NCI-H2196 (cell line): Measurements from ENCODE around the gene FXR2.
A peak's percentile ranks its signal among the peaks of the same experiment; 100 is the strongest.

Experiments
- DNase-seq: peaks from one replicate; lab custom pipeline; 2025; ENCODE audit not compliant: unreplicated experiment; lab: John Stamatoyannopoulos, UW

The FXR2 gene

DNA sequence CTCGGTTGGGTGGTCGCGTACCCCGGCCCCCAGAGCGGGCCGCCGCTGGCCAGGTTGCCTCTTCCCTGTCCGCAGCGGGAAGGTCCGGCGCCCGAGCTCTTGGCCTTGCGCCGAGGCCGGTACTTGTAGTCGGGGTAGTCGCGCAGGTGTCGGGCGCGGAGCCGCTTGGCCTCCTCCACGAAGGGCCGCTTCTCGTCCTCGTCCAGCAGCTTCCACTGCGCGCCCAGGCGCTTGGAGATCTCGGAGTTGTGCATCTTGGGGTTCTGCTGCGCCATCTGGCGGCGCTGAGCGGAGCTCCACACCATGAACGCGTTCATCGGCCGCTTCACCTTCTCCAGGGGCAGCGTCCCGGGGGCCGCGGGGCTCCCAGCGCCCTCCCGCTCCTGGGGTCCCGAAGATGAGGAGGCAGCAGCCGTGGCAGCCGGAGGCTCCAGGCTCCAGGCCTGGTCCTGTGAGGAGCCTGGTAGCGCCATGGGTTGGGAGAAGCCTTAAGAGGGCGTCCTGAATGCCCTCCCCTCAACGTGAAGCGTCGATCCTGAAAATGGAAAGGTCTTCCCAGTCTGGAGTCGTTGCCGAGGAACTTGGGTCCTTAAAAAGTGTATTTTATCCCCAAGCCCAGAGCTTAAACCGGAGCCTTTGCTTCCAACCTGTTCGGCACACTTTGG is 25.4 kb downstream of the FXR2 start:
- DNase-seq, result no peak

GRCh38 chr17:7588553-7589203 is 26.0 kb downstream of the FXR2 start:
- no peak for DNase-seq

DNA sequence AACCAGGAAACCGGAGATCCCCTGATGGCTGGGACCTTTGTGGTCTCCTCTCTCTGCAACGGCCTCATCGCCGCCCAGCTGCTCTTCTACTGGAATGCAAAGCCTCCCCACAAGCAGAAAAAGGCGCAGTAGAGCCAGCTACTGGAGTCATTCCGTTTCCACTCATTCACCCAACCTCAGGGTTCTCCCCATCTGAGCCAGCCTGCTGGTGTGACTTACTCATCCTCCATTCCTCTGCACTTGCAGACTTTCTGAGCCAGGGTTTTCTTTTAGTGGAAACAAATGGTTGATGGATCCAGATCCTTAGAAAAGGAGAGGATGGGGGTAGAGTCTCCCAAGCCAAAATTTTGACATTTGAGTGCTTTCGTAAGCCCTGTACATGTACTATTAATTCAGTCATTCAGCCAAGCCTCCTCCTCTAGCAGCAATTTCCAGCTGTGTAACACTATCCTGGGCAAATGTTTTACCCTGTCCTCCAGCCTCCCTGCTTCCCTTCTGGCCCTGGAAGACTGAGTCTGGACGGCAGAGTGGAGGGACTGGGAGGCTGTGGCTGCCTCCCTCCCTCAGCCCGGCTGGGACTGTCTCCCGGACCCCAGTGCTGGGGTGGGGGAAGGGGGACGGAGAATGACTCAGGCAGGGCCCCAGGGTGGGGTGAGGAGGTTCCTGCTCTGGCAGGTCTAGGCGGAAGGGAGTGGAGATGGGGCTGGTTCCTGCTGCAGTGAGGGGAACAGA is 27.1 kb downstream of the FXR2 start:
- DNase-seq, result no peak

DNA sequence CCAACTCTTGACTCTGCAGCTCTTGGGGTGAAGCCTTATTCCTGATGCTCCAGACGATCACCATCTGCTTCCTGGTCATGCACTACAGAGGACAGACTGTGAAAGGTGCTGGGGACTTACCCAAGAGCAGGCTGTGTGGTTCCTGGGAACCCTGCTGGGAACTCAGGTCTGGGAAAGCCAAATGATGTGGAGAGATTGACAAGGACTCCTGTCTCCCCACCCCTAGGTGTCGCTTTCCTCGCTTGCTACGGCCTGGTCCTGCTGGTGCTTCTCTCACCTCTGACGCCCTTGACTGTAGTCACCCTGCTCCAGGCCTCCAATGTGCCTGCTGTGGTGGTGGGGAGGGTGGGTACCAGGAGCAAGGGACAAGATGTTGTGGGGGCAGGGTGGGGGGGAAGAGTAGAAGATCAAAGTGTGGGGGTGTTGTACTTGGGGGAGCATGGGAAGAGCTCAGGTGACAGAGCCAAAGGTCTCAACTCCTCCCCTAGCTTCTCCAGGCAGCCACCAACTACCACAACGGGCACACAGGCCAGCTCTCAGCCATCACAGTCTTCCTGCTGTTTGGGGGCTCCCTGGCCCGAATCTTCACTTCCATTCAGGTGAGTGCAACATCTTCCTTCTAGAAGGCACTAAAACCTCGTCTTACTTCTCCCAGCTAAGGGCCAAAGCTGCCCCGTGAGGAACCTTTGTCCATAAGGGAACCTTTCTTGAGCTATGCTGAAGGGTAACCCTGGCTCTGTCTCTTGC is 27.9 kb downstream of the FXR2 start:
- DNase-seq, result no peak

DNA sequence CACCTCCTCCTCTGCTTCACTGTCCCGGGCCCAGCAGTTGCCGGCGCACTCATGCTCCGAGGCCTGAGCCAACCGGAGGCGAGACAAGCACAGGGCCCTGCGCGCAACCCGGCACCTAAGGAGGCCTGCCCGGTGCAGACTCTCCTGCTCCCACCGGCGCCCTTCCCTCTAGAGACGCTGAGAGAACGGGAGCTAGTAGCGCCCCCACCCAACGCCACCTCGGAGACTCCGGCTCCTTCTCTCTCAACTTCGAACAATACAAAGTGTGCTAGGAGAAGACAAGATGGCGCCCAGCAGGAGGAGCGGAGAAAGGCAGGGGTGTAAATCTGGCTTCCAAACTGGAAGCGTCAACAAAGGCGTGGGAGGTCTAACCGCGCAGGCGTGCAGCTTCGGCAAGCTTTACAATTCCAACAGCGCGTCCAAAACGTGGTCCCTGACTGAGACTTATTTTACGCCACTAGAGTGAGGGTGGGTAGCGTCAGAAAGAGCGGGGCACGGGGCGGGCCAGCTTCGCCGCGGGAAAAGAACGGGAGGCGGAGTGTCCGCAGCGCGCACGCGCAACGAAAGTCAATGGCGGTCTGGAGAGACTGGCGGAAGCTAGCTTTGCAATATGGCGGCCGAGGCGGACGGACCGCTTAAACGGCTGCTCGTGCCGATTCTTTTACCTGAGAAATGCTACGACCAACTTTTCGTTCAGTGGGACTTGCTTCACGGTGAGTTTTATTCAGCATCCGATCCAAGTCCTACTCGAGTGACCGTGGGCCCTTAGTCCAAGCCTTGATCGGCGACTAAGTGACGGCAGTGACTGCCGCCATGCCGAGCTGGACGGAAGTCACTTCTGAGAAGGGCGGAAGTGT is 31.2 kb downstream of the FXR2 start, which contains the start of gene MPDU1:
MPDU1 (plus strand) TSS at position 600 of the 857 bp plus-strand sequence; CDS start at position 611, 11 bp downstream.
- peak; percentile 89 for DNase-seq

DNA sequence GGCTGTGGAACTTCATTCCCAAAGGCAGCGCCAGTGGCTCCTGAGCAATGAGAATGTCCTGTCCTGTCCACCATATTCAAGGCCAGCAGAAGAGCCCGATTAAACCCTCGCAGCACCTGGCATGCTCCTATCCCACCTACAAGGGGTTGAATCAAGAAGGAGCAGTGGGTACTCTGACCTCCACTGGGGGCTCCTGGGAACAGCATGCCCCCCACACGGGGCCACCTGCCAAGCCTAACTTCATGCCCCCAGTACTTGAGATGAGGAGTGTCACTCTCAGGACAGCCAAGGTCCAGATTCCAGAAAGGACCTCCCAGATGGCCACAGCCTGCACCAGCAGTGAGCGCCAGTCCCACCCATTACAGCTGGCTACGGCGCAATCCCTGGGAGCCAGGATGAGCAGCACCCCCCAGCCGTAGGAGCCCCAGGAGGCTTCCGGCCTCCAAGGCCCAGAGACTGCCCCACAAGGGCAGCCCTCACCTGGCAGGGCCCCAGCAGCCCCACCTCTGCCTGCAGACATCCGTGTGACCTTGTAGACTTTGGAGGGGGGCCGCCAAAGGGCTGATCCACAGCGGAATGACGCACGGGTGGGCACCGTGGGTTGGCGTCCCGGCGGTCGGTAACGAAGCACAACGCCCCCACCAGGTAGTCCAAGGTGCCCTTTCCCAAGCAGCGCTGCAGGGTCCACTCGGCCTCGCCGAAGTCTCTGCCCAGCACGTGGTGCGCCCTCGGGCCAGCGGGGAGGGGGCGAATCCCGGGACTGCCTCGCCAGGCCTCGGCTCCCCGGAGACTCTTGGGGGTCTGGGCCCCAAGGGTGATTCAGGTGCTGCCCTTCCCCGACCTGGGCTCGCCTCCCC is 32.1 kb downstream of the FXR2 start:
- DNase-seq, result no peak

- no peak for DNase-seq
Observed at GRCh38 chr17:7580604-7581575, 33.8 kb downstream of the FXR2 start.

- no peak for DNase-seq
Observed at GRCh38 chr17:7579834-7580603, 34.7 kb downstream of the FXR2 start.

GRCh38 chr17:7579001-7579833 is 35.5 kb downstream of the FXR2 start, which contains the start of gene CD68:
CD68 (plus strand) TSS chr17:7579638; CDS start chr17:7579678, 40 bp downstream.
- no peak for DNase-seq

DNA sequence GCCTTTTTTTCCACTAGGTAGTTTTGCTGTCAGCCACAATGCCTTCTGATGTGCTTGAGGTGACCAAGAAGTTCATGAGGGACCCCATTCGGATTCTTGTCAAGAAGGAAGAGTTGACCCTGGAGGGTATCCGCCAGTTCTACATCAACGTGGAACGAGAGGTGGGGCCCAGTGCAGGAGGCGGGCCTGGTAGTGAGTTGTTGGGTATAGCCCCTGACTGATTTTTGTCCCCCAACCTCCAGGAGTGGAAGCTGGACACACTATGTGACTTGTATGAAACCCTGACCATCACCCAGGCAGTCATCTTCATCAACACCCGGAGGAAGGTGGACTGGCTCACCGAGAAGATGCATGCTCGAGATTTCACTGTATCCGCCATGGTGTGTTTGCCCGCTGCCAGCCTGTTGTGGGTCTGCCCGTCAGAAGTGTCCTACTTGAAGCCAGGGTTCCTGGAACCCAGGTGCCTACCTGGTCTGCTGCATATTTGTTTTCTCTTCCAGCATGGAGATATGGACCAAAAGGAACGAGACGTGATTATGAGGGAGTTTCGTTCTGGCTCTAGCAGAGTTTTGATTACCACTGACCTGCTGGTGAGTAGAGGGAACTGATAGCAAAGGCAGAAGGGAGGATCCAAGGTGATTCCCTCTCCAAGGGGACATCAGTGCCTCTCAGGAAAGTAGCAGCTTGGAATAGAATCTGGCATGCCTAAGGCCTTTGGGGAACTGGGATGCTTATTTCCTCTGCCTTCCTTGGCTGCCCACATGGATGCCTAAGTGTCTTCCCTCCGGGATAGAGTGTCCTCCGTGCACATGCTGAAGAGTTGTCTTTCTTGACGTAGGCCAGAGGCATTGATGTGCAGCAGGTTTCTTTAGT is 37.1 kb downstream of the FXR2 start:
- DNase-seq, result no peak

- no peak for DNase-seq
Observed at GRCh38 chr17:7576432-7576937, 38.2 kb downstream of the FXR2 start.

DNA sequence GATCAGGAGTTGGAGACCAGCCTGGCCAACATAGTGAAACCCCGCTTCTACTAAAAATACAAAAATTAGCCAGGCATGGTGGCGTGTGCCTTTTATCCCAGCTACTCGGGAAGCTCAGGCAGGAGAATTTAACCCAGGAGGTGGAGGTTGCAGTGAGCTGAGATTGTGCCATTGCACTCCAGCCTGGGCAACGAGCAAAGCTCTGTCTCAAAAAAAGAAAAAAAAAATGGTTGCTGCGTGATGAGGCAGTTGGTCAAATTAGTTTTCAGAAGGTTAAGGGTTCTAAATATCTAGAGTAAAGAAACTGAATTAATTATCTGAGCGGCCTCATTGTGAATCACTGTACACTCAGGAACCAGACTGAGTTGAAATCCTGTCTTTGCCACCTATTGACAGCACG is 38.7 kb downstream of the FXR2 start:
- DNase-seq, result no peak

DNA sequence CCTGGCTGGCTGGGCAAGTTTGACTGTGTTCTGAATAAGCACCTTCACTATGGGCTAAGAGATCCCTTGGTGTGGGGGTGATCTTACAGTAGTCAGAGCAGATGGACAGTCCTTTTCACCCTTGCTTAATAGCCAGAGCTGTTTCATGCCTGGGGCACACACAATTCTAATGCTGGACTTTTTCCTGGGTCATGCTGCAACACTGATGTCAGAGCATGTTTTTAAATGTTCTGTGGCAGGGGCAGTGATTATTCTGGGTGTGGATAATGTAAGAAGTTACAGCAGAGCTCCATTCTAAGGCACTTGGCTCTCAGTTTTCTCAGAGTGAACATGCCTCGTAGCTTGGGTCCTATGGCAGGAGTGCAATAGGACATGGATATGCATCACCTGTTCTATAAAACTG is 39.2 kb downstream of the FXR2 start:
- DNase-seq, result no peak

- DNase-seq, result no peak
Observed at GRCh38 chr17:7574176-7574953, 40.3 kb downstream of the FXR2 start.
